Lower leg skin (tissue), 4 donors: ENCODE results near the gene SMU1. TPM values are rescaled to one million over a fixed set of nuclear protein-coding genes. Genes with fewer than 3 reads are reported as not detected.

ENCODE experiments used
- DNase-seq, 2 donors: peaks; one replicate each; pipeline ENCODE4 v3.0.0-alpha.2; 2019; ENCODE audit warnings: low spot score in 2 of 2
- H3K4me3 ChIP-seq: fragments of 200-600 bp; sonication (generic); 2 replicates; pipeline ENCODE4 v1.5.1; 2017; ENCODE audit warnings: mild to moderate bottlenecking, low read depth; ENCODE audit not compliant: poor library complexity, severe bottlenecking
- CTCF ChIP-seq, 3 donors: fragments of 450-650 bp; IDR thresholded peaks; one replicate each; pipeline ENCODE4 v1.5.1; 2016; ENCODE audit warnings: antibody characterized with exemption in 3 of 3, mild to moderate bottlenecking in 3 of 3, moderate library complexity in 2 of 3
- POLR2A ChIP-seq, 2 donors: fragments of 450-650 bp; IDR thresholded peaks; one replicate each; pipeline ENCODE4 v1.6.1; 2016 to 2017; ENCODE audit warnings: antibody characterized with exemption in 2 of 2, mild to moderate bottlenecking in 1 of 2, moderate library complexity in 1 of 2
- WGBS, 2 donors: methylation state at CpG; one replicate each; pipeline ENCODE4 v1.1.5; 2018; 5-methylcytosine and 5-hydroxymethylcytosine counted together
- intact Hi-C: fragments of 100-400 bp; cut with DNase I; formaldehyde crosslinking; loops from one replicate; pipeline ENCODE4 v1.15.0; 2023; ENCODE audit warnings: low total_unique reads
- total RNA-seq, 4 donors: library from RNA; depleted of rRNA; stranded (reverse); fragments of >200 nt; gene quantifications; one replicate each; pipeline ENCODE4 v1.1.0, GENCODE V29; 2016

Gene SMU1
- total RNA-seq, 4 donors from 2014 or later, result 14.7 to 17.5 (median 15.7) TPM

GRCh38 chr9:33117796-33118195 lies 41.3 kb upstream of the SMU1 start:
- DNase-seq, result no peak
- H3K4me3 ChIP-seq, result no peak overlapping the region
- intact Hi-C loops, result no loop called here
- 83 to 87% methylated on average over 4 of the region's 4 CpGs for WGBS, 2 donors
- TF ChIP-seq POLR2A (IDR thresholded peaks at IDR 0.05), result no peak
- no peak for TF ChIP-seq CTCF (IDR thresholded peaks at IDR 0.05)

GRCh38 chr9:33117306-33117705 lies 40.8 kb upstream of the SMU1 start:
- DNase-seq, result no peak
- intact Hi-C loops, result no loop called here
- 8 to 9% methylated on average over 1 of the region's 1 CpG for WGBS, 2 donors
- H3K4me3 ChIP-seq, result no peak overlapping the region
- TF ChIP-seq POLR2A (IDR thresholded peaks at IDR 0.05), result no peak
- TF ChIP-seq CTCF (IDR thresholded peaks at IDR 0.05), result no peak

- DNase-seq, result no peak
- 35 to 37% methylated on average over 2 of the region's 2 CpGs for WGBS, 2 donors
- intact Hi-C loops, result no loop called here
- TF ChIP-seq POLR2A (IDR thresholded peaks at IDR 0.05) (no peak), CTCF (IDR thresholded peaks at IDR 0.05) (no peak)
- H3K4me3 ChIP-seq, result no peak overlapping the region
Observed at GRCh38 chr9:33116860-33117259, 40.4 kb upstream of the SMU1 start.

GRCh38 chr9:33114746-33115145 lies 38.3 kb upstream of the SMU1 start:
- intact Hi-C loops, result no loop called here
- H3K4me3 ChIP-seq, result no peak overlapping the region
- no peak for DNase-seq
- WGBS, 2 donors, result 97 to 100% methylated on average over 3 of the region's 3 CpGs
- no peak for TF ChIP-seq POLR2A (IDR thresholded peaks at IDR 0.05)
- TF ChIP-seq CTCF (IDR thresholded peaks at IDR 0.05), result no peak

GRCh38 chr9:33113799-33114547 lies 37.5 kb upstream of the SMU1 start:
- 92% methylated on average over 11 of the region's 11 CpGs for WGBS, 2 donors
- peak in 1 of 2 donors; percentile 60 for DNase-seq
- intact Hi-C loops, result no loop called here
- H3K4me3 ChIP-seq, result no peak overlapping the region
- TF ChIP-seq CTCF (IDR thresholded peaks at IDR 0.05), result no peak
- TF ChIP-seq POLR2A (IDR thresholded peaks at IDR 0.05), result no peak

- peak in 1 of 2 donors; percentile 50 for DNase-seq
- H3K4me3 ChIP-seq, result no peak overlapping the region
- TF ChIP-seq POLR2A (IDR thresholded peaks at IDR 0.05) (no peak), CTCF (IDR thresholded peaks at IDR 0.05) (no peak)
- 83% methylated on average over 3 to 4 of the region's 4 CpGs for WGBS, 2 donors
- intact Hi-C loops, result no loop called here
Observed at GRCh38 chr9:33112094-33112493, 35.6 kb upstream of the SMU1 start.
